GM19395 (cell line): Measurements from ENCODE around the gene JPT2.

Experiments
- ATAC-seq: cut with Tn5 transposase; IDR thresholded peaks from one replicate; pipeline ENCODE4 v1.9.1; 2021; ENCODE audit warnings: mild to moderate bottlenecking, moderate library complexity; ENCODE audit not compliant: unreplicated experiment

The JPT2 gene

DNA sequence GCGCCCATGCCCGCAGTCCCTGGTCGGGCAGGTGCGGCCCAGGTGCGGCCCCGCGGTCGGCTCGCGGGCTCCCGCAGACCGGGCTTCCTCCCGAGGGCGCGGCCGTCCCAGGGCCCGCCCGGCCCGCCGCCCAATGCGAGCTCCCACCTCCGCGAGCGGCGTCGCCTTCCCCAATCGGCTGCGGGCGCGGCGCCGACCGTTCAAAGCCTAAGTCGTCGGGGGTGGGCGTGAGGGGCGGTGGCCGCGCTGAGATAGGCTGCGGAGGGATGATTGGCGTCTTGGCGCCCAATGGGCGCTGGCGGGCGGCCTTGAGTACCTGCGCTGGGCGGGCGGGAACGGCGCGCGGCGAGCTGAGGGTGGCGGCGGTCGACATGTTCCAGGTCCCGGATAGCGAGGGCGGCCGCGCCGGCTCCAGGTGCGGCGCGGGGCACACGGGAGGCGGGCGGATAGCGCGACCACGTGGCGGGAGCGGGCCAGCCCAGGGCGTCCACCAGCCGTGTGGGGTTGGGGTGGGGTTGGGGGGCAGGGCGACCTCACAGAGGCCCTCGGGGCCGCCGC, at the start of gene JPT2:
JPT2 (plus strand) TSS at position 338 of the 558 bp plus-strand sequence; CDS start at position 372, 34 bp downstream.
- ATAC-seq = peak; percentile 91

DNA sequence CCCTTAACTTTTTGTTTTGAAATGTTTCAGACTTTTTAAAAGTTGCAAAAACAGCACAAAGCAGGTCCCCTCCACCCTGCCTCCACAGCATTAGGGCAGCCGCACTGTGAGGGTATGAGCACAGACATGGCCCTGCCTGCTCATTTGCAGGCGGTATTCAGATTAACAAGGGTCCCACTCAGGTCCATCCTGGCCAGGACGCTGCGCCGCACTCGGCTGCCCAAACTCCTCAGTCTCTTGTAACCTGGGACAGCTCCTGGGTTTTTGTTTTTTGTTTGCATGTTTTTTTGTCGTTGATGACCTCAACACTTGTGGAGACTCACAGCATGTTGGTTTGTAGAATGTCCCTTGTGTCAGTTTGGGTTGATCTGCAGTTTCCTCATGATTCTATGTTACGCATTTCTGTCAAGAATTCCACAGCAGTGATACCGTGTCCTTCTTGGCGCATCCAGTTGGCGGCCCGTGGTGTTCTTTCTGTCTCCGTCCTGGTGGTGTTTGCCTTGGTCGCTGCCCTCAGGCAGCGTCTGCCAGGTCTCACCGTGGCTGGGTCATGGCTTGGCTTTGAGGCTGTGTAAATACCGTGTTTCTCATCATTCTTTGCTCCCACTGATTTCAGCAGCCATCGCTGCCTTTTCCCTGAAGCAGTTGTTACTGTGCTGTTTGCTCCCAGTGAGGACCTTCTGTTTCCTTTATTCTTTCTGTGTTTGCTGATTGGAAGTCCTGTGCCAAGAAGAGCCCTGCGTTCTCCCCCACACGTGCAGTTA, 47.4 kb upstream of the JPT2 start:
- no peak for ATAC-seq

GRCh38 chr16:1631230-1631629, 46.8 kb upstream of the JPT2 start:
- no peak for ATAC-seq

- ATAC-seq = no peak
Observed at GRCh38 chr16:1631931-1632637, 46.0 kb upstream of the JPT2 start.

- ATAC-seq = no peak
Observed at GRCh38 chr16:1632638-1632970, 45.5 kb upstream of the JPT2 start.

GRCh38 chr16:1633310-1633709, 44.8 kb upstream of the JPT2 start:
- ATAC-seq = no peak

DNA sequence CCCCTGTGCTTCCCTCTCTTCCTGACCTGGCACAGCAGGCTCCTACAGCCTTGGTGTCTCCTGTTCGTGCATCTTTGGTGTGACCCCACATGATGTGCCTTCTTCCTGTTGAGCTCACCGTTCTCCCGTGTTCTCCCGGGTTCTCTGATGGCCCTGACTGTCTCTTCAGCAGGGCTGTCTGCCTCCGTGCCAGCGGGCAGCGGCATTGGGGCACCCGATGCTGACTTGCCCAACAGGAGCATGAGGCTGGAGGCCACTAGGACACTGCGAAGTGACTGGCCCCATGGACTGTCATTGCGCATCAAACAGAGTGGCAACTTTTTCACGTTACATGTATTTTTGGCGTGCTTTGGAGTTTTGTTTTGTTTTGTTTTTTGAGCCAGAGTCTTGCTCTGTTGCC, 43.5 kb upstream of the JPT2 start:
- no peak for ATAC-seq

GRCh38 chr16:1635070-1635469, 43.0 kb upstream of the JPT2 start:
- ATAC-seq = no peak

DNA sequence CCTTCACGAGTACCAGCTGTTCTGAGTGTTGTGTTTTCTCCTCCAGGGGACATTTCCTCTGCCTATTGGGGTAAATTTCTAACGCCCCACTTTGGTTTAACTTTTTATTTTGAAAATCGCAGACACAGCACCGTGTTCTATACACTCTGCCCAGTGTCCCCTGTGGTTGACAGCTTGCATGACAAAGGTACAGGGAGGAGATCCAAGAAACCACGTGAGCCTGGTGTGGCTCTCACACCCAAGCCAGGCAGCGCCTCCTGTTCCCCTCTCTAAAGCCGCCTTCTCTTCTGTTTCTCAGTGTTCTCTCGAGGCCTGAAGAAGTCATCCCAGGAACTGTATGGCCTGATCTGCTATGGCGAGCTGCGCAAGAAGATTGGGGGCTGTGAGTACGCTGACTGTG, 40.6 kb upstream of the JPT2 start:
- ATAC-seq = no peak

DNA sequence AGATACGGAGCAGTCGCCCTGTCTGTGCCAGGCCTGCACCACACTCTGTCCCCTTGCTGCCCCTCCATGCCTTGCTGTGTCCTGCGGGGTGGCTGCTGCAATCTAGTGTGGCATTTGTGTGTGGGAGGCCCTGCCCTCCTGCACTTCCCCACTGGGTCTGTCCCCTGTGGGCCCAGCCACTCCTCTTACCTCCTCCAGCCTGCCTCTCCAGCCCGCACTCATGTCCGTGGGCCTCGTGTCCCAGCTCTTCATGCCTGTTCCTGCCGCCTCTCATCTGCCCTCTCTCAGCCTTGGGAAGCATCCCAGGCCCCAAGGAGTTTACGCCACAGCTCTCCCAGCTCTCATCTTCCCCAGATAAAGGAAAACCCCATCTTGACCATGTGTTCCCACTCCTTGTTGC, 39.3 kb upstream of the JPT2 start:
- no peak for ATAC-seq

- no peak for ATAC-seq
Observed at GRCh38 chr16:1639282-1639681, 38.8 kb upstream of the JPT2 start.

DNA sequence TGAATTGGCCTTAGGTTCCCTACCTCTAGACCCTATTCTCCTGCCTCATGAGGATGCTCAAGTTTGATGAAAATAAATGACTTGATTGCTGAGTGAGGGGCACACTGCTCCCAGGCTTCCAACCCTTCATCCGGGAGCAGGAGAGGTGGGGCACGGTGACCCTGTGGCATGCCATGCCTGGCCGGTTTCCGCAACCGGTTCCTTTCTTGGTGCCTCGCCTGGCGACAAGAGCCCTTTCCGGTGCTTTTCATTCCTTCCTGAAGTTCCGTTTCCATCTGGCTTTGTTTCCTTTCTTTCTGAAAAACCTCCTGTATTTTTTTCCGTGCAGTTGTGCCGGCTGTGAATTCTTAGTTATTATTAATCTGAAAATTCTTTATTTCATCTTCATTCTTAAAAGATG, 38.2 kb upstream of the JPT2 start:
- no peak for ATAC-seq

- no peak for ATAC-seq
Observed at GRCh38 chr16:1640261-1640941, 37.7 kb upstream of the JPT2 start.

GRCh38 chr16:1641261-1641660, 36.8 kb upstream of the JPT2 start:
- ATAC-seq = no peak

DNA sequence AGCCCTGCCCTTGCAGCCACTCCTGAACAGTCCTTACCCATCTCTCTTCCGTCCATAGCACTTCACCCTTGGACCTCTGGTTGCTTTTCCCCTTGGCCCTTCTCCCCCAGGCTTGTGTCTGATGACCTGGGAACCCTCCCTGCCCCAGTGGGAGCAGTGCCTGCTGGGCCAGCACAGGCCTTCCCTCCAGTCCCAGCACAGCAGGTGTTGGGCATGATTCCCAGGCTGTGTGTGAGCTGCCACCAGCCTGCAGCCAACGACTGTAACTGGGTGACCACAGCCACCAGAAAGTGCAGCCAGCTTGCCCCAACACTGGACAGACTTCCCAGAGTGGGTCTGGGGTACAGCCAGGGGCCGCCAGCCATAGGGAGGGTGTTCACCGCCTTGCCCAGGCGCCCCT, 35.9 kb upstream of the JPT2 start:
- ATAC-seq = no peak

DNA sequence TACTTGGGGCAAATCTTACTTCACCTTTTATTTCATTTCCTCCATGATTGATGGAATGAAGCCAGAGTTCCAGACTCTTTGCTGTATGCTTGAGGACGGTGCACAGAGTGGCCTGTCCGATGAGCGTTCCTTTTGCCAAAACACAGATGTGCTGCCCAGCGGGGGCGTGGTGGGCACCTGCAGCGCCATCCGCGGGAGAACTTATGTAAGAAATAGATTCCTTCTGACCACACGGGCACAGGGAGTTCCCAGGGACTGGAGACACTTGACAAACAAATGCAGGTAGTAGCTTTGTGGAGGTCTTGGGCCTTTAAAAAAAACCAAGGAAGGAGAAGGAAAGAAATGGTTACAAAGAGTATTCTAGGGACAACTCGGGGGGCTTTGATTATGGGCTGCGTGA, 35.3 kb upstream of the JPT2 start:
- ATAC-seq = no peak

GRCh38 chr16:1643521-1643920, 34.6 kb upstream of the JPT2 start:
- ATAC-seq = no peak

DNA sequence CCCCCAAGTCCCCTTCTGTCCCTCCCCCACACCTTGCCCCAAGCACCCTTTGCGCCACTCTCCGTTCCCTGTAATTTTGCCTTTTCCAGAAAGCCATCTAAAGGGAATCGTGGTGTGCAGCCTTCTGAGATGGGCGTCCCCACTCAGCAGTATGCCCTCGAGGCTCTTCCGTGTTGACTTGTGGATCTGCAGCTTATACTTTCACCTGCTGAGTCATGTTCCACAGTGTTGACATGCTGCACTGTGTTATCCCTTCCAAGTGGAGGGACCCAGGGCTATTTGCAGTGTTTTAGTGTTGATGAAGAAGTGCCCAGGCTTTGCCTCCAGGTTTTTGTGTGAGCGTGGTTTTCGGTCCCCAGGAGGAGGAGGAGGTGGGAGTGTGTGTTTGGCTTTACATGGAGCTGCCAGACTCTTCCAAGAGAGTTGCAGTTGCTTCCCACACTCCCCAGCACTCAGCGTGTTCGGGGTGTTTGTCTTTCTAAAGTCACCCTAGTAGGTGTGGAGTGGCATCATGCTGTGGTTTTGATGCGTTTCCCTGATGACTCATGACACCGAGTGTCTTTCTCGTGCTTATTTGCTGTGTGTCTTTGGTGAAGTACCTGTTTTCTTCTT, 32.1 kb upstream of the JPT2 start:
- no peak for ATAC-seq

DNA sequence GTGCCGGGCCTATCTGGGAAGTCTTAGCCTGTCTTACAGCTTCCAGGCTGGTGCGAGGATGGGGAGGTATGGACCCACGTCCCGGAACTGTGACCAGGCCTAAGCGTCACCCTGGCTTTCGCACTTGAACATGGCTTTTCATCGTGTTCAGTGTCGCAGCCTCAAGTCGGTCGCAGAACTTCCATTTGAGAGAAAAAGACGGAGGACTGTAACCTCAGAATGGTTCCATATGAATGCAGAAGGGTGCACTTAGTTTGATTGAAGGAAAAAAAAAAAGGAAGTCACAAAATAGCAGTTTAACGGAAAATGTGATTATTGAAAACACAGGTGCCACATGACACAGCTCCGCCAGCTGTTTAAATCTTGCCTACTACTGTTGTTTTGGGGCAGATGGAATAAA, 30.2 kb upstream of the JPT2 start:
- no peak for ATAC-seq

GRCh38 chr16:1650131-1650530, 27.9 kb upstream of the JPT2 start:
- ATAC-seq = no peak
